ENCODE measurements around the gene SLC30A3. TPM values are rescaled to one million over a fixed set of nuclear protein-coding genes. Genes with fewer than 3 reads are reported as not detected.

SLC30A3 gene
- total RNA-seq, 1 experiment from 2014 or later, result not detected

GRCh38 chr2:27249159-27249890, 13.5 kb downstream of the SLC30A3 start:
- Histone ChIP-seq H3K27me3 (no peaks in the 10 kb centered on the region), H3K9me3 (no peaks in the 10 kb centered on the region), H3K4me3 (no peak overlapping the region), H3K36me3 (peaks cover 1% of the 10 kb centered on the region)
- no peak for DNase-seq

GRCh38 chr2:27247893-27248292, 15.0 kb downstream of the SLC30A3 start:
- Histone ChIP-seq H3K27me3 (no peaks in the 10 kb centered on the region), H3K36me3 (peaks cover 8% of the 10 kb centered on the region), H3K9me3 (no peaks in the 10 kb centered on the region), H3K4me3 (no peak overlapping the region)
- no peak for DNase-seq

- no peak for DNase-seq
- Histone ChIP-seq H3K27me3 (no peaks in the 10 kb centered on the region), H3K4me3 (no peak overlapping the region), H3K36me3 (peaks cover 28% of the 10 kb centered on the region), H3K9me3 (no peaks in the 10 kb centered on the region)
These were observed 17.2 kb downstream of the SLC30A3 start for GRCh38 chr2:27245626-27246025.

- Histone ChIP-seq H3K9me3 (no peaks in the 10 kb centered on the region), H3K27me3 (no peaks in the 10 kb centered on the region), H3K4me3 (no peak overlapping the region), H3K36me3 (peaks cover 28% of the 10 kb centered on the region)
- DNase-seq, result no peak
These were observed 17.7 kb downstream of the SLC30A3 start for GRCh38 chr2:27245116-27245515.

GRCh38 chr2:27243391-27244130, 19.3 kb downstream of the SLC30A3 start:
- no peaks in the 10 kb centered on the region for H3K27me3 ChIP-seq
- H3K36me3 ChIP-seq, result peaks cover 37% of the 10 kb centered on the region
- no peak for DNase-seq
- no peak overlapping the region for H3K4me3 ChIP-seq
- H3K9me3 ChIP-seq, result no peaks in the 10 kb centered on the region

- Histone ChIP-seq H3K36me3 (peaks cover 47% of the 10 kb centered on the region), H3K4me3 (no peak overlapping the region), H3K9me3 (no peaks in the 10 kb centered on the region), H3K27me3 (no peaks in the 10 kb centered on the region)
- no peak for DNase-seq
These were observed 20.3 kb downstream of the SLC30A3 start for GRCh38 chr2:27242614-27242951.

- Histone ChIP-seq H3K4me3 (no peak overlapping the region), H3K9me3 (no peaks in the 10 kb centered on the region), H3K27me3 (no peaks in the 10 kb centered on the region), H3K36me3 (peaks cover 53% of the 10 kb centered on the region)
- DNase-seq, result no peak
These were observed 20.9 kb downstream of the SLC30A3 start for GRCh38 chr2:27241761-27242613.

- Histone ChIP-seq H3K9me3 (no peaks in the 10 kb centered on the region), H3K27me3 (no peaks in the 10 kb centered on the region), H3K36me3 (peaks cover 66% of the 10 kb centered on the region), H3K4me3 (no peak overlapping the region)
- DNase-seq, result no peak
These were observed 22.4 kb downstream of the SLC30A3 start for GRCh38 chr2:27240406-27240805.

GRCh38 chr2:27238976-27239375, 23.9 kb downstream of the SLC30A3 start:
- no peak for DNase-seq
- Histone ChIP-seq H3K27me3 (no peaks in the 10 kb centered on the region), H3K9me3 (no peaks in the 10 kb centered on the region), H3K4me3 (no peak overlapping the region), H3K36me3 (peaks cover 74% of the 10 kb centered on the region)

- H3K36me3 ChIP-seq, result peaks cover 81% of the 10 kb centered on the region
- no peaks in the 10 kb centered on the region for H3K27me3 ChIP-seq
- no peak for DNase-seq
- no peaks in the 10 kb centered on the region for H3K9me3 ChIP-seq
- no peak overlapping the region for H3K4me3 ChIP-seq
These were observed 25.4 kb downstream of the SLC30A3 start for GRCh38 chr2:27237341-27237945.

GRCh38 chr2:27236626-27237025, 26.2 kb downstream of the SLC30A3 start:
- Histone ChIP-seq H3K9me3 (no peaks in the 10 kb centered on the region), H3K4me3 (no peak overlapping the region), H3K27me3 (no peaks in the 10 kb centered on the region), H3K36me3 (peaks cover 81% of the 10 kb centered on the region)
- no peak for DNase-seq

- Histone ChIP-seq H3K36me3 (peaks cover 81% of the 10 kb centered on the region), H3K27me3 (no peaks in the 10 kb centered on the region), H3K9me3 (no peaks in the 10 kb centered on the region), H3K4me3 (no peak overlapping the region)
- no peak for DNase-seq
These were observed 26.7 kb downstream of the SLC30A3 start for GRCh38 chr2:27236136-27236535.

- Histone ChIP-seq H3K9me3 (no peaks in the 10 kb centered on the region), H3K4me3 (no peak overlapping the region), H3K27me3 (no peaks in the 10 kb centered on the region), H3K36me3 (peaks cover 88% of the 10 kb centered on the region)
- no peak for DNase-seq
These were observed 29.5 kb downstream of the SLC30A3 start for GRCh38 chr2:27233341-27233740.

- H3K9me3 ChIP-seq, result no peaks in the 10 kb centered on the region
- no peak for DNase-seq
- H3K36me3 ChIP-seq, result peaks cover 88% of the 10 kb centered on the region
- no peak overlapping the region for H3K4me3 ChIP-seq
- no peaks in the 10 kb centered on the region for H3K27me3 ChIP-seq
These were observed 30.9 kb downstream of the SLC30A3 start for GRCh38 chr2:27231921-27232320.

- Histone ChIP-seq H3K27me3 (no peaks in the 10 kb centered on the region), H3K9me3 (no peaks in the 10 kb centered on the region), H3K4me3 (no peak overlapping the region), H3K36me3 (peaks cover 86% of the 10 kb centered on the region)
- DNase-seq, result no peak
These were observed 35.3 kb downstream of the SLC30A3 start for GRCh38 chr2:27227501-27227900.

GRCh38 chr2:27225526-27225925, 37.3 kb downstream of the SLC30A3 start:
- no peak for DNase-seq
- Histone ChIP-seq H3K36me3 (peaks cover 83% of the 10 kb centered on the region), H3K9me3 (no peaks in the 10 kb centered on the region), H3K27me3 (no peaks in the 10 kb centered on the region), H3K4me3 (no peak overlapping the region)

GRCh38 chr2:27223416-27223815, 39.4 kb downstream of the SLC30A3 start:
- Histone ChIP-seq H3K9me3 (no peaks in the 10 kb centered on the region), H3K27me3 (no peaks in the 10 kb centered on the region), H3K4me3 (no peak overlapping the region), H3K36me3 (peaks cover 86% of the 10 kb centered on the region)
- no peak for DNase-seq
